ENCODE measurements around the gene GALNTL6.

DNA sequence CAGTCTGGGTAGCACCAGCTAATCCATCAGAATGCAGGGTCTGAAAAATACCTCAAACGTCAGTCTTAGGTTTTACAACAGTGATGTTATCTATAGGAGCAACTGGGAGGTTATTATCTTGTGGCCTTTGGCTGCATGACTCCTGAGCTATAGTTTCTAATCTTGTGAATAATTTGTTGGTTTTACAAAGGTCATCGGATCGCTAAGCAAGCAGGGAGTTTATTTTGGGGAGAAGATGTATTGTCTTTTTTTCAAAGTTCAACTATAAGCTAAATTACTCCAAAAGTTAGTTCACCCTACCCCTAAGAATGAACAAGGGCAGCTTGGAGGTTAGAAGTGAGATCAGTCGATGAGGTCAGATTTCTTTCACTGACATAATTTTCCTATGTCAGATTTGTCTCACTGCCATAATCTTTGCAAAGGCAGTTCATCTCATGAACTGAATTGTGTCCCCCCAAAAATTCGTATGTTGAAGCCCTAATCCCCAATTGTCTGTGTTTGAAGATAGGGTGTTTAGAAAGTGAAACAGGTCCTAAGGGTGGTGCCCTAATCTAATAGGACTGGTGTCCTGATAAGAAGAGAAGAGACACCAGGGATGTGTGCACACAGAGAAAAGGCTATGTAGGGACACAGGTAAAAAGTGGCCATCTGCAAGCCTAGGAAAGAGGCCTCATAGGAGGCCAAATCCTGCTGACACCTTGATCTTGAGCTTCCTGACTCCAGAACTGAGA, 1179.6 kb downstream of the GALNTL6 start:
- TF ChIP-seq, protein P1, sequence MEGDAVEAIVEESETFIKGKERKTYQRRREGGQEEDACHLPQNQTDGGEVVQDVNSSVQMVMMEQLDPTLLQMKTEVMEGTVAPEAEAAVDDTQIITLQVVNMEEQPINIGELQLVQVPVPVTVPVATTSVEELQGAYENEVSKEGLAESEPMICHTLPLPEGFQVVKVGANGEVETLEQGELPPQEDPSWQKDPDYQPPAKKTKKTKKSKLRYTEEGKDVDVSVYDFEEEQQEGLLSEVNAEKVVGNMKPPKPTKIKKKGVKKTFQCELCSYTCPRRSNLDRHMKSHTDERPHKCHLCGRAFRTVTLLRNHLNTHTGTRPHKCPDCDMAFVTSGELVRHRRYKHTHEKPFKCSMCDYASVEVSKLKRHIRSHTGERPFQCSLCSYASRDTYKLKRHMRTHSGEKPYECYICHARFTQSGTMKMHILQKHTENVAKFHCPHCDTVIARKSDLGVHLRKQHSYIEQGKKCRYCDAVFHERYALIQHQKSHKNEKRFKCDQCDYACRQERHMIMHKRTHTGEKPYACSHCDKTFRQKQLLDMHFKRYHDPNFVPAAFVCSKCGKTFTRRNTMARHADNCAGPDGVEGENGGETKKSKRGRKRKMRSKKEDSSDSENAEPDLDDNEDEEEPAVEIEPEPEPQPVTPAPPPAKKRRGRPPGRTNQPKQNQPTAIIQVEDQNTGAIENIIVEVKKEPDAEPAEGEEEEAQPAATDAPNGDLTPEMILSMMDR (conservative IDR thresholded peaks at IDR 0.05; ENCODE audit: low read length), result no peak
- no peak for TF ChIP-seq EZH2phosphoT487 (IDR thresholded peaks at IDR 0.05; ENCODE audit: borderline replicate concordance)
